Fibroblast of skin of abdomen (primary cell): Measurements from ENCODE around the gene OGA. TPM values are rescaled to one million over a fixed set of nuclear protein-coding genes. Genes with fewer than 3 reads are reported as not detected.

ENCODE experiments used
- DNase-seq: peaks from one replicate; pipeline ENCODE4 v3.0.0-alpha.2; 2013
- polyA plus RNA-seq, 2 experiments: library from polyadenylated mRNA; unstranded; fragments of 120-200 nt; gene quantifications; one replicate each; pipeline ENCODE4 v1.2.1, GENCODE V29; 2013; ENCODE audit not compliant: insufficient read length in 2 of 2

Gene OGA
- 89.8 TPM for polyA plus RNA-seq (2013, experiment 1 of 2; ENCODE audit: insufficient read length)
- polyA plus RNA-seq (2013, experiment 2 of 2; ENCODE audit: insufficient read length), result 91.1 TPM

DNA sequence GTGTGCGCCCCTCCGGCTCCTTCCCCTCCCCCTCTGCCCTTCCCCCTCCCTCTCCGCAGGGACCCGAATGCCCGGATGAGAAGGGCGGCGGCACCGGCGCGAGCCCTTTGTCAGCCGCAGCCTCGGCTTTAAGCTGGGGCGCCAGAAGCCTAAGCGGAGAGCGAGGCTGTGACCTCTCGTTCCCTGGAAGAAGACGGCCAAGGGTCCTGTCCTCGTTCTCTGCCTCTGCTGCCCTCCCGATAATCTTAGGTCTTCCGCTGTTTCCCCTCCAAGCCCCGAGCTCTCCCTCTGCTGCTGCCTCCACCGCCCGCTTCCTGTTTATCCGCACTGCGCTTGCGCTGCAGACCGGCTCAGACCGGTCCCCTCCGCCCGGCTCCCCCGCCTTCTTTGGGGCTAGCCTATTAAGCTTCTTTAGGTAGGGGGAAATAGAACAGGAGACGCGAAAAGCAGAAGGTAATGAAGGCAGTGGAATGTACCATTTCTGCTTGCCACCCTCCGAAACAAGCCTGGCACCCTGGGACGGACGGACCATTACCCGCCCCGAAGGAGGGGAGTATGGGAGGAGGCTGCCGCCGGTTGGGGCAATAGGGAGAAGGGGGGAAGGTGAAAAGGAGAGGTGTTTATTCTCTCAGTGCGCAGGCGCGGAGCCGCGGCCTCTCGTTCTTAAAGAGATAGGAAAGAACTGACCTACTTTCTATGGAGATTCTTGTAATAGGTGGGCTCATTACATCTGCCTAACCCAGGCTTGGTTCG lies at the start of gene OGA:
OGA (minus strand) TSS at position 326 of the 753 bp plus-strand sequence. CDS start 422 bp downstream, outside the sequence.
- DNase-seq, result peak; percentile 100

DNA sequence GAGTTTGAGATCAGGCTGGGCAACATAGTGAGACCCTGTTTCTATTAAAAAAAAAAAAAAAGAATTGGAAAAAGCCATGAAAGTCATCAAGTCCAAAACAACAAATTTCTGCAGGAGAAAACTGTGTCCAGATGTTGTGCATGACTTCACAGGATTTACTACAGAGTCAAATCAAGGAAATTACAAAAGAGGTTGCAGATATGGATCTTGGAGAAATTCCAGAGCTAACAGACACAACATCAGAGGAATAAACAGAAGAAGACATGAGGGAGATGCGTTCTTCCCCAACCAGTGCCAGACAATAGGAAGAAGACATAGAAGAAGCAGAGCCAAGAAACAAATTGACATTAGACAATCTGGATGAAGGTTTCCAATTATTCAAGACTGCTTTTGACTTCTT lies 49.7 kb upstream of the OGA start:
- DNase-seq, result peak; percentile 25

DNA sequence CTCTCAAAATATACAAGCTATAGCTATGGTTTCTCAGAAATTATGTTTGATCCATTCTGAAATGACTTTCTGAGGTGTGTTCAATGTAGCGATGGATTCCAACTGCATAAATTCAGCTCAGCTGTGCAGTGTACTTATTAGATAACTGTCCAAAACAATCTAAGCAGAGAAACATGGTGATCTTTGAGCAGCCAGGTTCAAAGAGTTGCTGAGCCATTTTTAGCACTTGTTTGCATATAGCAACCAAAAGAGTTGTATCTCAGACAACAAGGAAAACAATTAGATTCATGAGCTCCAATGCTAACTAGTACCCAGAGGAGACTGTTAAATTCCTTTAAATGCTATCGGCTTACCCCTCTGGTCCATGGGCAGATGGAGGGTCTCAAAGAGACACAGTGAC lies 41.3 kb upstream of the OGA start:
- no peak for DNase-seq

DNA sequence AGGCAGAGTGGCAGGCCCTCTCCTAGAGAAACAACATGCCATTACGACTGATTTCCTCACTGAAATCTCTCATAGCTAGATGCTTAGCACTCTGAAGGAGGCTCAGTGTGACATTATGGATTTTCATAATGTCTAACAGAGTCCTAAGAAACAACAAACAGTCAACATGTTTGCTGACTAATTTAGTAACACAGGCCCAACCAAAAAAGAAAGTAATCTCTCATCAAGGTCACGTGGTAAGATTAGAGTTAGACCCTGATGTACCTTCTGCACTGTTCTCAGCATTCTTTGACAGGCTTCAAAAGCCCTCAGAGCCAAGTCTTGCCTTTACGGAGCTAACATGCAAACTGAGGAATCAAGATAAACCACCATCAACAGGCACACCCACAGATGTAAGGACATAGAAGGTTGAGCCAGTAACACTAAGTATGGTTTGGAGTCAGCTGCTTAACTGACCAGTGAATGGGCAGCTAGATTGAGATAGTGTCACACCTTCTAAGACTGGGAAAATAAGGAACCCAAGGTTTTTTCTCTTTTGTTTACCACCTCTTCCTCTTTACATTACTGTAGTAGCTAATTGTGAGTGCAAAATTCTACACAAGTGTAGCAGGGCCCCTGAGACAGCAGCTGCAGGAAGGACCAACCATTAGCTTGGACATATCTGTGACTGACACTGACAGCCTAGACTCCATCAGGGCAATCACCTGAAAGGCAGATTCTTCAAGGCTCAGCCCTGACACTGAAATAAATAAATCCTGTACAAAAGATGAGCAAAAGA lies 40.7 kb upstream of the OGA start:
- no peak for DNase-seq

DNA sequence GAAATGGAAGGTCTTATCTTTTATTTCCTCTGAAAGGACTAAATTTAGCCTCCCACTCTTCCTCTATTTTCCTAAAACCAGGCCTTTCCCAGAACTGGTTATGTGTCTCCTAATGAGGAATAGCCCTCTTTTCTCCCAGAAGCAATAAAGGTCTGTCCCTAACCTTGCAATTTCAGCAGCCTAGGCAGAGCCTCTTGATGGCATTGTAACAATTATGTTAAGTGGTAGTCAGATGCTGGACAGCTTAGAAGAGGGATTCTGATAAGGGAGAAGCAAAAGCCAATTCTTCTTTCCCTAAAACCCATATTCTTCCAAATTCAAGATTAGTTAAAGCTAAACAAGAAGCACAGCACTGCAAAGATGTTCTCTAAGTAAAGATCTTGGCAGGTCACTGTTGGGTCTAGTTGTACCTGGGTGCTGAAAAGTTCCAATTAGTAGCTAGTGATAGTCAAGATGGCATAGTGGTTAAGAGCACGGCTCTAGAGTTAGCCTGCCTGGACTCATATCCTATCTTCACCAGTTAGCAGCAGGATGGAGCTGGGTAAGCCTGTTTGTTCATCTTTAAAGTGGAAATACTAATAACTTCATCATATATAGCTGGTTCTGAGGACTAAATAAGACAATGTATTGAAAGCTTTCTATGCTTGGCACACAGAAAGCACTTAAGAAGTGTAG lies 39.7 kb upstream of the OGA start:
- no peak for DNase-seq

DNA sequence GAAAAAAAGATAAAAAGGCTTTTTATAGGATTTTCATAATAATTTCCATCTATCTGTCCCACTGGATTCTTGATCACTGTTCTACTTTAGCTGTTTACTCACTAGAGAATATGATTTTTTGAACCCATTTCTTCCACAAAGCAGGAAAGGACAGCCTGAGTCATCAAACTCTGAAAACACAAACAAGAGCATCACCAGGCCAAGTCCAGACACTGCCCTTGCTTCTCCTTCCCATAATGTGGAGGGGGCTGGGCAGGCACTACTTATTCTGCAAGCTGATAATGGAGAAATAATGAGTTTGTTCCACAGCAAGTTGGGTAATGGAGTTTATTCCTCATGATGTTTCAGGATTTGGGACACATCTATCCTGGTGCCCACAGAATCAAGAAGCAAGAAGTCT lies 38.4 kb upstream of the OGA start:
- no peak for DNase-seq

DNA sequence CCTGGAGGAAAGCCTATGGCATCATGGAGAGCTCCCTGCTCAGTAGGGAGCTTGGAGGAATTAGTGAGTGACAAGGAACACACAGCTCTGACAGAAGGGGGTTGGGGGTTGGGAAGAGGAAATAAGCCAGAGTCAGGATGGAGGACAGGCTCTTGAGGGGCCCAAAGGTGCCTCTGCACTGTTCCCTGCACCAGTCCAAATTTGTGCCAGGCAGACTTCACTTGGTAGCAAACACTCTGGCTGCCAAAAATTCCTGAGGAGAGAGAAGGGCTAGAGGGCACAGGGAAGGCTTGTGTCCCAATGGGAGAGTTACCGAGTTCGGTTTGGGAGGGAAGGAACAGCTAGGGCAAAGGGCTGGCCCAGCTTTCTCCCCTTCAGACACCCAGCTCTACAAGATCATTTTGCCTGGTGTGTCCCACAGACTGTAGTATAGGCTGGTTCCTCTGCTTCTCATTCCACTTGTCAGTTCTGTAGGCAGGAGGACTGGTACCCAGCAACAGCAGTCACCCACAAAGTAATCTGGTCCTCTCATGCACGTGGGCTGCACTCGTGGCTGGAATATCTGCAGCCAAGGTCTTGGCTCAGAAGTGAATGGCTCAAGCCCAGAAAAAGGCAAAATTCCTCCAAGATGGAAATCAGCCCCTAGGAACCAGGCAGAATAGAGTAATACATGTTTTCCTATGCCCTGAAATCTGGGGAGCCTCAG lies 33.3 kb upstream of the OGA start:
- no peak for DNase-seq

DNA sequence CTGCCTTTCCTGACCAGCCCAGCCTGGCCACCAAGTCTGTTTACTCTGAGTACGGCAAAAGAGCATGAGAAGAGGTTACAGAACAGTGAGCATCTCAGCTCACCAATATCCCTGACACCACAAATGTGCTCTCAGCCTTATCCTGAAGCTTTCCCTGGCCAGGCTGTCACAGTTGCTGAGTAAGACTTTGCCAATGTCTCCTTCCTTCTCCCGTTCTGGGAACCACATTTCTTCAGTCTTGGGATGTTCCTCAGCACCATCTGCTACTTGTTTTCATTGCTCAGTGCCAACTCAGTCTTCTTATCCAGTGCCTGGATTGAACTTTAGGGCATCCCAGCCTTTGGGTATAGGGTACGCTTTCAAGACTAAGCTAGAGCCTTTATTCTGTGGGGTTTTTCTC lies 32.5 kb upstream of the OGA start:
- DNase-seq, result no peak

DNA sequence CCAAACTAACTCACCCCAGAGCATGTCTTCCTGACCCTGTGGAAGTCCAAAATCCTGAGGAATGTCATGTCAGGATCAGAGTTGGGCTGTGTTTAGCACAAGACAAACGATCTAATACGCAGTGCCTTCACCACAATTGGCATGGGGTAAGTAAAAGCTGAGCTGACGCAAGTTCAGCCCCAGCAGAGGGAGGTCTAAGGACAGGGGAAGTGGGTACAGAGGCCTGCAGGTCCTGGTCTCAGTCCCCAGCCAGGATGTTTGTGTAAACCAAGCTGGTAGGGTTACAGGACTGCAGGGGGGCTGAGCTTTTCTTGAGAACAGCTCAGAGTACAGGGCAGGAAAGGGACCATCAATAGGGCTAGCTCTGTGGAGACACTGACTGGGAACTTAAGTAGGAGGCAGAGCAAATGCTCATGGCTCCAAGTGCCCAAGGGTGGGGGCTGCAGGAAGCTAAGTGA lies 30.7 kb upstream of the OGA start:
- no peak for DNase-seq

DNA sequence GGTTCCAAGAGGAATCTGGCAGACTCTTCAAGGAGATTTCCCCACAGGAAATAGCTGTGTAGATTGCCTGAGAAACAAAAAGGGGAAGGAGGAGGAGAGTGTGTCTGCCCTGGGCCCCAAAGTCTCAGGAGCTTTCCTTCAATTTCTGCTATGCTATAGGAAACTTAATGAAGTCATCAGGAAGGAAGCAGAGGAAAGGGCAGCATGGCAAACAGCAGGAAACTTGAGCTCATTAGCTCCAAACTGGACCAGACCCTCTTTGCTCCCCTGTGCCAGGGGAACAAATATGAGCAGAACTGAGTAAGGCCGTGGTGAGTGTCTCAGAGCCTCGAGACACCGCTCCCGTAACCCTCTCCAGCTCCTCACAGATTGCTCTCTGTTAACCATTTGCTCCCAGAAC lies 30.2 kb upstream of the OGA start:
- no peak for DNase-seq

DNA sequence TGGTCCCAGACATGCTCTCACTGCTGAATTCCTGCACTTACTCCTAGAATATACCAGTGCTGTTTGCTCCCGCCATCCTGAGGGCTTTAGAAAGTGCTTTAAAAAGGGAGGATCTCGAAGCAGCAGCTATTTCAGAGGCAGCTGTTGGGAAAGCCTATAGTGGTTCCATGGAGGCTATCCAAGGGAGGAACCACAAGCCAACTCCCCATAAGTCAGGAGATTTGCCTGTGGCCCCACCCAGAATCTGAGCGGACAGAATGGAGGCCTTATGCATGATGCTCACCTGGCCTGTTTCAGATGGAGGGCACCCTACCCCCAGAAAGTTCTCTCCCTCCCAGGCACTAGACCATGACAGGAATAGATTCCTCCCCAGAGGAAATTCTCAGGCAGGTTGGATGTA lies 27.6 kb upstream of the OGA start:
- no peak for DNase-seq

DNA sequence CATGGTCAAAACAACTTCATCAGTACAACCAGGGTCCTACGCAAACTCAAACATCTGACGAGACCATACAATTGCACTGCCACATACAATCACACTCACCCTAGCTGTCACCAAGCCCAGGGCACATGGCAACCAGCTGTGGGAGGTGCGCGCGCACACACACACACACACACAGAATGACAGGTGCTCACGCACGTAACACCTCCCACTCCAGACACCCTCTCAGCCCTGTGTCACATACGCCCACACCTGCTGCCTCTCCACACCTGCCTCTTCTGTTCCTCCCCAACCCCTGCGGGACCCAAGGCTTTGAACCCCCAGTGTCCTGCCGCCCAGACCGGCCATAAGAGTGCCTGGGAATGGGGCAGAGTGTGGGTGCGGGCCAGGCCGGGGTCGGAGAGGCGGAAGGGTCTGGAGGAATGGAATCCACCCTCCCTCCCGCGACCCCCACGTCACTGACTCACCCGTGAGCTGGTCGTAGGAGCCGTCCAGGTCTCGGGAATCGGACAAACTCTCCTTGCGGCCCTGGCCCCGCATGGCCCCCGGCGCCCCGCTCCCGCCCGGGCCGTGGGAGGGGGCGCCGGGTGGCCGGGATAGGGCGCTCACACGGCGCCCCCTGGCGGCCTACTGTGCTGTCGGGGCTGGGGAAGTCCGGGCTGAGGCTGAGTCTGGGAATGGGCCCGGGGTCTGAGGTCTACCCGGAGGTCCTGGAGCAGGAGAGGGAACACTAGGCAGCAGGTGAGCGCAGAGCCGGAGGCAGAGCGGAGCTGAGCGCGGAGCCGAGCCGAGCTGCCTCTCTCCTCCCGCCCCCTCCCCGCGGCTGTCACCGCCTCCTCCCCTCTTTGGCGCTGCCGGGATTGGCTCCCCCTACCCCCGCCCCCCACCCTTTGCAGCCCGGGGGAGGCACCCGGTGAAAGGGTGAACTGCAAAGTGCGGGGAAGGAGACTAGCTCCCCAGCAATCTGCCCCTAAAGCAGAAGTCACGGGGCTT lies 25.1 kb upstream of the OGA start, which contains the start of gene KCNIP2:
KCNIP2 (minus strand) TSS at position 769 of the 990 bp plus-strand sequence; CDS start at position 537, 232 bp downstream.
- DNase-seq, result no peak

DNA sequence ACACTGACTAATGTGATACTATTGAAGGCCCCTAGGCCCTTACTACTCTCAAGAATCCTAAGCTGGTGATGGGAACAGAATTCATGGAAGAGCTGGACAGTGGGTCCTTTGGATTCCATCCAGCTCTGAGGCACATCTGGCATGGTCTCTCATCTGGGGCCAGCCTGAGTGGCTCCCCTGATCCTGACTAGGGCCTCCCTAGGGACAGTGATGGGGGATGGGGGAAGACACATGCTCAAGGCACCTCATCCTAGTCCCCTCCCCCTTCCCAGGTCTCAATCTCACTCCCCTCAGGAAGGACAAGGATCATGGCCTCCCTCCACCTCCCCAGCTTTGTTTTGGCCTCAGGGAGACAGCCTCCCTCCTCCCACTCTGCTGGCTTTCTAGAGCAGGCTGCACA lies 23.6 kb upstream of the OGA start:
- no peak for DNase-seq

DNA sequence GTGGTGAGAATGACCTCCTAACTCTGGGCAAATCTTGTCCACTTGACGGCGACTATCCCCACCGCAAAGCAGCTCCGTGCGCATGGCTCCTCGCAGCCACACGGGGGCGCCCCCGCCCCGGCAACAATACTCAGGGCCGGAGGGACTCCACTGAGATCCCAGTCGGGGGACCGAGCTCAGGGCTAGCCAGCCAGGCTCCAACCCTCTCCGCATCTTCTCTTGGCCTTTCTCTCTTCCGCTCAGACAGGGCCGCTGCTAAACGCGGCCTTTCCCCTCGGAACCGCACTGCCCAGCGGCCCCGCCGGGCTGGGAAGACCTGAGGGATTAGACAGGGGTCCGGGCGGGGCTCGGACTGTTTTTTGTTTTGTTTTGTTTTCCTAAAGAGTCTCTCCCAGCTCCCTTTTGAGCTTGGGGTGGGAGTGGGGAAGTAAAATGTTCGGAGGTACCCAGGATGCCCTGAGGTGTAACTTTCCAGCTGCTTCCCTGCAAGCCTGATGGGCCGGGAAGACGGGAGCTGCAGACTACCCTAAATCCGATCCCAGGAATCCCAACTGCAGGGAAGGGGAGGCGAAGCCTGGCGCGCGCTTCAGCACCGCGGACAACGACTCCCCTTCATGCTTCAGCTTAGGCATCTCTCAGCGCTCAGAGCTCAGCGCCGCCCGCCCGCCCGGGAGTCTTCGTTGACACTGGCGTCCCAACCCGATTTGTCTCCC lies 22.7 kb upstream of the OGA start:
- peak; percentile 76 for DNase-seq

DNA sequence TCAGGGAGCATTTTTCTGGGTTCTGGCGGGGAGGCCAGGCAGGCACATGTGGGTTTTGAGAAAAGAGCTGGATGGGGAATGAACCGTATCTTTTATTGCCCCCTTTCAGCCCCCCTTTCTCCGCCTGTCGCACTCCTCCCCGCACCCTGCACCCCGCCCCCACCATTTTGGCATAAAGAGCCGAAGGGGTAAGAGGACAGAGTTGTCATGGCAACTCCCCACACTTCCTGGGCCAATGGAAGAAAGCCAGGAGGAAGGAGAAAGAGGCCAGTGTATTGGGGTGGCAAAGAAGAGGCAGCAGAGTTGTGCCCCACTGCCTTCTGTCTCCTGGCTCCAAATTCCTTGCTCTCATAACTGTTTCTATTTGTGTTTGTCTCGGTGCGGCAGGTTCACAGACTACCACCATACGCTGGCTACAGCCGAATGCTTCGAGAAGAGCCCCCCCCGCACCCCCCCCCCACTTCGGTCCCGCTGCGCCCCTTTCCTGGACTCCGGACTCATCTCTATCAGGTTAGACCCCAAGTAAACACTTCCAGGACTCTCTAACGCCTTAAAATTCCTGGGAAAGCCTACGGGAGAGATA lies 21.9 kb upstream of the OGA start:
- DNase-seq, result no peak

DNA sequence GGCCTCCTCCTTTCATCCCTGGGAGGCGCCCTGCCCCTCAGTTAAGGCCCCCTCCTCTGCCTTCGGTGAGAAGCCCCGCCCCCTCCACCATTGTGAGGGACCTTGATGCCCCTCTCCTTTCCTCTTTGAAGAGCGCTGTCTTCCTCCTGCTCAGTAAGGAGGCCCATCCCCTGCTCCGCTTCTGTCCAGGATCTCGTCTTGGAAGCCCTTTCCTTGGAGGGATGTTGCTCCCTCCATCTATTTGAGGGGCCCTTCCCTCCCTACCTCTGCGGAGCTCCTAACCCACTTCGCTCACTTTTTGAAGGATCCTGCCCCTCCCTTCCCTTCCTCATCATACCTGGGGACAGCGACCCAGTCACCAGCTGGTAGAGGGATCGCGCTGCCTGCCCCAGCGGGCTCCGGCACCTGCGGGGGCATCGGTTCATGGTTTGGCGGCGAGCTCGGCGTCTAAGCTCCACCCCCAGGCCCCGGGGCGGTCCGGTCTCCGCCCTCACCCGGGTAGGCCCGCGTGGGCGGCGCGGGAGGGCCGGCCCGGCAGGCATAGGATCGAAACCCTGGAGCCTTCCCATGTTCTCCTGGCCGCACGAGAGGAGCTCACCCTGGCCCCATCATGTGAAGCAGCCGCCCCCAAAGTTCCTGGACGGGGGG lies 21.3 kb upstream of the OGA start:
- DNase-seq, result no peak

DNA sequence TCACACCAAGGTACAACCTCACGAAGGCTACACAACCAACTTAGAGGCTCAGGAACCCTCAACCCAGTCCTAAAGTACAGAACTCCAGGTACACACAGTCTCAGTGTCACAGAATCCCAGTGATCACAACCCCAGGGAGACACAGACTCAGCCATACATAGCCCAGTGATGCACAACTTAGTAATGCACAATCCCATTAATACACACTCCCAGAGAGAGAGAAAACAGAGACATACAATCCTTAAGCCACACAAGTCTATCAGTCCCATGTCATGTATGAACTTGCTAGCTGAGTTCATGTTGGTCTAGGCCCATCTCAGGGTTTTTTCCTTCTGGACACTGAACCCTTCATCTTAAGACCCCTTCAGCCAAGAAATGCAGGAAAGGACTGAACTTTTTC lies 20.8 kb upstream of the OGA start:
- no peak for DNase-seq

DNA sequence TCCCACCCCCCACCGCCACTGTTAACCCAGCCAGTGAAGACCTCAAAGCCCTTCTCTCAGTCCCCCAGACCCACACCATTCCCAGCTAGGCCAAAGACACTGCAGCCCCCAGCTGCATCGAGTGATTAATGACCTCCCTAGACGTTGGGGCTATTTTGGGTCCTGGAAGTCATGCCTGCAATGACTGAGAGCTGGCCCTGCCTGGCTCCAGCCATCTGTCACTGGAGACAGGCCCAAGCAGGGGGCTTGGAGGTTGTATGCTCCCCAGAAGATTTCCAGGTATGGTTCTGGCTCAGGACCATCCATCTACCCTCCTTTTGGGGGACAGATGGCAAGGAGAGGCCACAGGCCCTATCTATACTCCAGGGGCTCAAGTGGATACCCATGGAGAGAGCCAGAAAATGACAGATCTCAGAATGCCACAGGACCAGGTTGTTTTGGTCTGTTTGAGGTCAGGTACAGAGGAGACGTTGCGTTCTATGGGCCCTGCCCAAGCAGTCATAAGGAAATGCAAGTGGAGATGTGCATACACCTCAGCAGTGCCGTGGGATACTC lies 20.2 kb upstream of the OGA start:
- DNase-seq, result no peak

DNA sequence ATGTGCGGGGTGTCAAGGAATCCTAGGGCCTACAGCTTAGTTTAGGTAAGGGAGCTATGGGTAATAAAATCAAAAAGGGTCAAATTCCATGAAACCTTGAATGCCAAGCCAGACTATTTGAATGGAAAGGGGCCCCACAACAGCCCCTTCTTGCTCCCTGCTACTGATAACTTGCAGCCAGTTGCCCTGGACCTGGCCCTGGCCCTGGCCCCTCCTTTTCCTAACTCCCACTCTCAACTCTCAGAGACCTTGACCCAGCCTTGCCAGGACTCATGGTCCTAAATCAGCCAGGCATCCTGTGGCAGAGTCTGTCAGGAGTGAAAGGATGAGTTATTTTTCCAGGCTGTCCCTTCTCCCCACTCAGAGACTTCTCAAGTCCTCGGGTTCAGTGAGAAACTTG lies 19.5 kb upstream of the OGA start:
- DNase-seq, result no peak
